Ishikawa (cell line): ENCODE data around the gene TCF7L2.

Experiments used
- CEBPB ChIP-seq: IDR thresholded peaks from 2 replicates; pipeline ENCODE4 v1.6.1; 2012
- EGR1 ChIP-seq: IDR thresholded peaks from 2 replicates; pipeline ENCODE4 v1.6.1; 2012
- EP300 ChIP-seq: IDR thresholded peaks from 2 replicates; pipeline ENCODE4 v1.6.1; 2012; ENCODE audit warnings: borderline replicate concordance
- TAF1 ChIP-seq: IDR thresholded peaks from 2 replicates; pipeline ENCODE4 v1.6.1; 2012; ENCODE audit warnings: low read depth, mild to moderate bottlenecking
- TCF12 ChIP-seq: IDR thresholded peaks from 2 replicates; pipeline ENCODE4 v1.6.1; 2012; ENCODE audit warnings: low read depth
- YY1 ChIP-seq: IDR thresholded peaks from 2 replicates; pipeline ENCODE4 v1.6.1; 2012; ENCODE audit warnings: low read depth
- TF ChIP-seq, protein P1 (sequence below): IDR thresholded peaks from 2 replicates; pipeline ENCODE4 v1.6.1; 2012

DNA sequence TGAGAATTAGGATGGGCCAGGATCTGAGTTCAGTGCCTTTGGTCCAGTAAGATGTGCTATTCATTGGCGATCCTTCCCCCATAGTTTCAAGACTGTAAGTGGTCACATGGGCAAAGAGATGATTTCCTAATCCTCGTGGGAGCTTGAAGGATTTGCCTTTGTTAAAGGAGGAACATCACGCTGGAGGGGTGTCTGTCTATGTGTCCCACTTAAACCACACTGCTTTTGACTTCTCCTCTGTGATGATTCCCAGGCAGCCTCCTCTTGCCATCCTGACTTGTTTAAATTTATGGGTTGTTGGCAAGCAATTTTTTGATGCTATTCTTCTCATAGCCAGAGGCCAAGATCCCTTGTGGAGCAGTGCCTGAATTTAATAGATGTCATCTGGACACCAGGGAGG, 154.0 kb downstream of the TCF7L2 start:
- TF ChIP-seq CEBPB = no peak
- TF ChIP-seq YY1 = no peak
- no peak for TF ChIP-seq EP300
- no peak for TF ChIP-seq TCF12
- no peak for TF ChIP-seq EGR1
- no peak for TF ChIP-seq TAF1
- TF ChIP-seq, protein P1, sequence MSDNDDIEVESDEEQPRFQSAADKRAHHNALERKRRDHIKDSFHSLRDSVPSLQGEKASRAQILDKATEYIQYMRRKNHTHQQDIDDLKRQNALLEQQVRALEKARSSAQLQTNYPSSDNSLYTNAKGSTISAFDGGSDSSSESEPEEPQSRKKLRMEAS = no peak
